Vagina (tissue), 2 donors: ENCODE data around the gene EIPR1.

Source experiments
- CTCF ChIP-seq, 3 experiments: fragments of 450-650 bp in 2 of 3; fragments of 200-600 bp in 1 of 3; sonication (generic) in 1 of 3; IDR thresholded peaks; one replicate each; pipeline ENCODE4 v1.5.1; 2017 to 2019; ENCODE audit warnings: antibody characterized with exemption in 3 of 3, mild to moderate bottlenecking in 2 of 3, moderate library complexity in 2 of 3
- POLR2A ChIP-seq, 2 donors: fragments of 450-650 bp; IDR thresholded peaks; one replicate each; pipeline ENCODE4 v1.6.1; 2017; ENCODE audit warnings: antibody characterized with exemption in 2 of 2, mild to moderate bottlenecking in 2 of 2, moderate library complexity in 2 of 2
- POLR2AphosphoS5 ChIP-seq, 2 donors: sonication (generic); formaldehyde crosslinking; IDR thresholded peaks; one replicate each; pipeline ENCODE4 v1.9.0; 2017; ENCODE audit warnings: antibody characterized with exemption in 2 of 2, mild to moderate bottlenecking in 2 of 2, low read depth in 1 of 2; ENCODE audit not compliant: insufficient read depth in 1 of 2

- no peak for TF ChIP-seq CTCF (IDR thresholded peaks at IDR 0.05)
- no peak for TF ChIP-seq POLR2AphosphoS5 (IDR thresholded peaks at IDR 0.05; ENCODE audit: insufficient read depth in 1 of 2, low read depth in 1 of 2)
- no peak for TF ChIP-seq POLR2A (IDR thresholded peaks at IDR 0.05)
Observed at GRCh38 chr2:3203497-3204019, 174.1 kb downstream of the EIPR1 start.
